HG02678 (cell line): ENCODE data around the gene NREP.

Experiments used
- ATAC-seq: cut with Tn5 transposase; IDR thresholded peaks from one replicate; pipeline ENCODE4 v1.9.1; 2021; ENCODE audit warnings: mild to moderate bottlenecking, moderate library complexity; ENCODE audit not compliant: unreplicated experiment

NREP gene

DNA sequence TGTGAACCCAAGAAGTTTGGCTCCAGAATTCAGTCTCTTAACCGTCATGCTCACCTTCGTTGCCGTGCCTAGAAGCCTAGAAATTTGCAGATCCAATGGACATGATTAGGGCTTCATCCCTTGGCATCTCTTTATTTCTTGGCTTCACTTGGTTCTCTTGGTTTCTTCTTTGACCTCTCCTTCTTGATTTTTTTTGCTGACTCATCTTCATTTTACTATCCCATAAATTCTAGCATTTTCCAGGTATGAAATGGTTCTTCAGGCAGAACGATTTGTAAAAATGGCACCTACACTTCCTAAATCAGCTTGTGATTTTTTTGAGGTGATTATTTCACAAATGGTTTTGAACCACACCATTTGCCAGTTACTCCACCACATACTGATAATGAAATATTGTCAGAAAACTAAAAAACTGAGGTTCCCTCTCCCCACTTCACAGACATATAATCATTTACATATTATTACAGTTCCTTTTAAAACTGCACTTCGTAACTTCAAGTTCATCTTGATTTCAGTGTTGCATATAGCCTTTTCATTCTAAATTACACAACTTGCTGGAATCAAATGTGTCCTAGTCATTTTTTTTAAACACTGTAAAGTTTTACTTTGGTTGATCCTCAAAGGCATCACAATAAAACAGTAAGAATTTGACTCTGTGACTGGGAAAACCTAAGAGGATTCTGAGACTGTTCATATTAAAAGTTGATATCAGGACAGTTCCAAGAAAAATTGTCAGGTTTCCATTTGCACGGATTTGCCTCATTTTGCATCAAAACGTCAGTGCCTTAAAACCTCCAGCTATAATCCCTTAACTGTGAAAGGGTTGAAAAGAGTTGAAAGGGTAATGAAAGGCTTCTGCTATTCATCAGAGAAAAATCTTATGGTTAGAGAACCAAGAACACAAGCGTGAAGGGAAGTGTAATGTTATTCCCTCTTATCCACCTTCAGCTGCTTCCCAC lies 8.9 kb upstream of the NREP start:
- ATAC-seq: no peak

DNA sequence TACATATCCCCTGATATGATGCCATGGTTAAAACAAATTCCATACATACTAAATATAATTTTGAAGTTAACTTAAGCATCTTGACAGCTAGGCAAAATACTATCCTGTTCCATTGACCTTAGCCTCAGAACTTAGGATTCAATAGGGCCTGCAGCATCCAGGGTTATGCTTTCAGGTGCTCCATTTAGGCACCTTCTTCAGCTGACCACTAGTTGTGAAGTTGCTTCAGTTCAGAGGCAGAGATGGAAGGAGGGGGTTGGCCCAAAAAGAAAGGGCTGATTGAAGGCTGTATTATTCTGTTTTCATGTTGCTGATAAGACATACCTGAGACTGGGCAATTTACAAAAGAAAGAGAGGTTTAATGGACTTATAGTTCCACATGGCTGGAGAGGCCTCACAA lies 7.0 kb upstream of the NREP start:
- ATAC-seq: no peak

DNA sequence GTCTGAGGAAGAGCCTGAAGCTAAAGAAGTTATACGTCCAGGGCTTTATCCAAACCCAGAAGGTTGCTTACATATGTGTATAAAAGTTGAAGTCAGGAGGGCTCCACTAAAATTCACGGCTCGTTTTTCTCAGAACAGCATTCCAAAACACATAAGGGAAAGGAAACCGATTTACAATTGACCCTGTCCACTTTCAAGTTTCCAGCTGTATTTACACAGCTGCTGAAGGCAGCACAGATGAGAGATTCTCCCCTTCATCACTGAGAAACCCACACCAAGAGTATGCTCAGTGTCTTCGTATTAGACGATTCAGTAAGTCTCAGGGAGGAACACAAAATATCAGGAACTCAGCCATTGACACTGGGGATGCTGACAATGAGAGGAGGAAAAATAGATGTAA lies 5.9 kb upstream of the NREP start:
- ATAC-seq: no peak

DNA sequence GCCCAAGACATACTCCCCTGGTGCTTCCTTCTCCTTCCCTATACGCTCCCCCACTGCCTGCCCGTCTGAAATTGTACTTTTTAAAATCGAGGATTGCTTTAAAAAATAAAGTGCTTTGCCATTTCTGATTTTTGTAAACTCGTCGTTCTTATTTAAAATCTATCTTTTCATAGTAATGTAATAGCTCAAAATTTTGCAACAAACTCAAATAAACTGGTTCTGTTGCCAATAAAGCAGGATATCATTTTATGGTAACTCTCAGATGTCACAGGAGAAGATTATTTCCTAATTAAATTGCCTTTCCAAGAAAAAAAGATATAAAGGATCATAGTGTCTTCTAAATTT lies 1.3 kb upstream of the NREP start:
- ATAC-seq: no peak

DNA sequence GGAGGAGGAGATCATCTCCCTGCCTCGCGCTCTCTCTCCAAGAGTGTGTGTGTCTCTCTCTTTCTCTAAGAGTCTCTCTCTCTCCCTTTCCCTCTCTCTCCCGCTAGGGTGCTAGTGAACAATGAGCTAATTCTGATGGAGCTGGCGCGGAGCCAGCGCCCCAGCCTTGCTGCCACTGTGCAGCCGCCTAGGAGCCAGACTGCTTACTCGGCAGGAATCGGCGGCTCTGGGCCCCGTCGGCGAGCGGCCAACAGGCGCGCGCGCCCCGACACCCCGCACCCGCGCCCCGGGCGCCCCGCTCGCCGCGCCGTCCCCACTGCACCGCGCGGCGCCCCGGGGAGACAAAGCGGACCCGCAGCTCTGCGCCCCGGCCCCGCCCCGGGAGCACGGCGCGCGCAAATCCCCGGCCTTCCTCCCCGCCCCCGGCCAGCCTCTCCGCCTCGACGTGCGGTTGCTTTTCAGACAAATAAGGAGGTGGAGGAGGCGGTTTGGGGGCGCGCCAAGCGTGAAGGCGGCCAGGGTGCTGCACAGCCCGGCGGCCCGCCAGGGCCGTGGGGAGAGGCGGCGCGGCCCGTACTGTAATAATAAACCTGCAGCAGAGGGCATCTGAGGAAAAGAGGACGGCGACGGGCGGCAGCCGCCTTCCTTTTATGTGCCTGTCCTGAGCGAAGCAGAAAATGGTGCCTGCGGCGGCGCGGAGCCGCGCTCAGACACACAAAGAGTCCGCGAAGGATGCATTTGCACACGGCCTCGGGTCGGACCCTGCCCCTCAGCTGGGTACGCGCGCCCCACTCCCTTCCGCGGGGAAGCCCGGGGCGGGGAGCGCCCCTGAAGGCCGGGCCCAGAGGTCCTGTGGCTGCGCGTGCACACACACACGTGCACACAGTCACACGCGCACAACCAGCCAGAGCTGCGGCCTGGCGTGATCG lies 625 bp upstream of the NREP start:
- peak; percentile 80 for ATAC-seq

DNA sequence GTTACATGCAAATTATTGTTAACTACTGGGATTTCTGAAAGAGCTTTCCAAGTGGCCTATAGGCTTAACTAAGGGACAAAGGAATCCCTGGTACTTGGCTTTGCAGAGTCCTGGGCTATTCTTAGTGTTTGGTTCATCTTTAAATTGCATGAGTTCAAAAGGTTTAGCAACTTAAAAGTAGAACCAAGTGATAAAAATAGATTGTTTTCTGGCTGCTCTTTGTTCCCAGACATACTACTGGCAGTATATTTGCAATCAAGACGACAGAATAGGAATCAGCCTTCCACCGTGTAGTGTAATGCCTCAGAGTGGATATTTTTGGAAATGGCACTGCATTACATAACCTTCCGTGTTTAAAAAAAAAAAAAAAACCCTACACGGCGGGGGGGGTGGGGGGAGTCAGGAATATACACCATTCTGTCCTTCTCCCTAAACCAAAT lies 1.0 kb downstream of the NREP start:
- ATAC-seq: no peak

DNA sequence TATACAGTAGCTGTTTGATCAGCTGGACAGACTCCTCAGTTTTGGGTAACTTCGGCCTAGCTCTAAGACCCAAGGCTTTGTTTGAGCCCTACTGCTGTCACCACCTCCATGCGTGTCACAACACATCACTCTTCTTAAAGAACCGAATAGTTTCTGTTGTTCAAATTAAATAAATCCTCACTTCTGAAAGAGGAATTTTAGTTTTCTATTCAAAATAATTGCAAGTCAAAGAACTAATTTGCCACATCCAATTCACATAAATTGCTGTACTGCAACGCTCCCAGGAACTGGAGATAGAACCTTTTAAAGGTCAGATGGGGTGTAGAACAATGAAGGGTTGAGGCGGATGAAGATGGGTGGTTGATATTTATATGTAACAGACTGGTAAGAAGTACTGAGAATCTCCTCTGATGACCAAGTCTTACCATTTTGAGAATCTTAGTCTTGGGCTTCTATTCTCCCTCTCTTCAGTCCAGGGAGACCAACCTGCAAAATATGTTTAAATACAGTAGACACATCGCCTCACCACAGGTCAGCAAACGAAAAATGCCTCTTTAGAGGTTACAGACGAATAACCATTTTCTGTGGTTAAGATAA lies 1.6 kb downstream of the NREP start:
- no peak for ATAC-seq

DNA sequence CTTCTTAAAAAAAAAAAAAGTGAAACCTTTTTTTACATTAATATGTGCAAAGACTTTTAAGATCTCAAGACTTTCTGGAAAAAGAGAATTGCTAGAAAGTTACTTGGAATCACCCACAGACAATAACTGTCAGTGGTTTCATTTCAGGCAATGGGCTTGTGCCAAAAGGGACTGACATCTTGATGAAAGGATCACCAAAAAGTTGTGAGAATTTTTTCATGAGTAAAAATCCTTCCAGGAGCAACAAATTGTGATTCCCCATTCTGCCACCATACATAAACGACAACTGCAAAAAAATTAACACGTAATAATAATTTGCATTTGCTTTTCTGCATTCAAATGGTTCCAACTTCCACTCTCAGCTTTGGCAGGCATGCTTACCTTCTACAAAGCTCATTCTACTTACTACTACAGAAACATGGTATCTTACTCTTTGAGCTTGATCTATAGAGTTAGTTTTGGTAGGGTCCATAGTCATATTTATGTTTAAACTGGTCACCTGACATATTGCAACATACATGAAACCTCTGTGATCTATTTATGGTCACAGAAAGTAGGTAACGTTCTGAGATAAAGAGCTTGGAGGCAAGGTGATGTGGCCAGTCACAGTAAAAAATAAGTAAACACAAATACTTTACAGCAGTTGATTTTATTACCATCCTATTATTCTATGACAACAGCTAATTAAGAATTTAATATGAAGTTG lies 3.0 kb downstream of the NREP start:
- no peak for ATAC-seq

DNA sequence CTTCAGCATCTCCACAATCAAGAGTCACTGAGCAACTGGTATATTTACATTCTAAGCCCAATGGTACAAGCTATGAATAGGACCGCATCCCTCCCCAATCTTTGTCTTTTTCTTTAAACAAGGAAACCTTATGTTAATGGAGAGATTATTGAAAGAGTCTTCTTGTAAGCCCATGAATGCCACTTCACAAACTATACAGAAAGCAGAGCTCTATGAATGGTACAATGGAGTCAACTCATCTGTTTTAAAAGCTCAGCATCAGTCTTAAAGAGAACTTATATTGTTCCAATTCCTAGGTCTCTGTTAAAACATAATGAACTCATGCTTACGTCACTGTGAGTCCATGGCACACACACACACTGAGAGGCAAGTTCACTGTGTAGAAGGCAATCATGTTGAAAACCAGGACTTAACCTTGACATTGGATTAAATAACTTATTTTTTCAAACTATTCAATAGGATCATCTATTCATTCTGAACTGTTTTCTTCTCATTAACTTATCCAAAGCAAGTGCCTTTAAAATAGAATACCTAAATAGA lies 4.5 kb downstream of the NREP start:
- ATAC-seq: no peak

DNA sequence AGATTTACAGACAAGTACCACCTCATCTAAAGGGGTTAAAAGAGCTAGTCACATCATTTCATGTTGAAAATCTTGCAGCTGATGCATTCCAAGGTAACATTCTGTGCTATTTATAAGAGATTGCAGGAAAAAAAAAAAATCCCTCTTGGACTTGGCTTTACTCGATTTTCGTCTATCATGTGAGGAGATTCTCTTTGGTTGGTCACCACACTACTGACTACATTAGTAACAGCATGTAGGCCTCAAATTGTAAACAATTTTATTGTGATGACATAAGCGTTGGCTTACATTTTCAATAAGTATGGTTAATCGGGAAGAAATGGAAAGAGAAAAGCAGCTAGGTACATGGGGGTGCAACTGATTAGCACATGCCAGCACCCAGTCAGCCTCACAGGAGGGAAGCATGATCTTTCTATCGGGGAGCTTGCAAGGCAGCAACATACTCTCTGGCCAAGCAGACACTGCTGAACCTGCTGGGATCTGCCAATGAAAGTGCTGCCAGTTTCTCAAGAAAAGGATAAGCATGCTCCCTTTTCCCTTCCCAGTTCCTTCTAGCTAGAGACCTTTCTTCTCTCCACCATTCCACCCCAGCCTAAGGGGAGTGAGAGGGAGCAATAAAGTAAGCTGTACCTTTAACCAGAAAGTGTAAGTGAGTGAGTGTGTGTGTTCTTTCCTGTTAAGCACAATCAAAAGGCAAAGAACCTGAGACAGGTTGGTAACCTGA lies 7.5 kb downstream of the NREP start:
- no peak for ATAC-seq

DNA sequence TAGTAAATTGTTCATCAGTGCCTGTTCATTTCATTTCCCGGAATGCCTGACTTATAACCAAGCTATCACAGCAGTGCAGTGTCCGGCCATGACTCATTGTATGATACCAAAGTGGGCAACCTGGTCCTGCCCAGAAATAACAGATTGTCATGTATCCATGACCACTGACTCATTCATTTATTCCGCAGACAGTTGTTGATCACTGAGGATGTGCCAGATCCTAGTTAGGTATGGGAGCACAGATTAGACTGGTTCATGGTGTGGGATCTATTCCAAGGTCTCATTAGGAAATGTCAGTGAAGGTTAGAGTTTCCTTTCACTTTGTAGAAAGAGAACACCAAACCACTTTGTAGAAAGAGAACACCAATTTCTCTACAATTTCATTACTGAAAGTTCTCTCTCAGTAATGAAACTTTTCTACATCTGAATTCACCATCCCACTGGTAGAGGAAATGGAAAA lies 8.7 kb downstream of the NREP start:
- ATAC-seq: no peak

DNA sequence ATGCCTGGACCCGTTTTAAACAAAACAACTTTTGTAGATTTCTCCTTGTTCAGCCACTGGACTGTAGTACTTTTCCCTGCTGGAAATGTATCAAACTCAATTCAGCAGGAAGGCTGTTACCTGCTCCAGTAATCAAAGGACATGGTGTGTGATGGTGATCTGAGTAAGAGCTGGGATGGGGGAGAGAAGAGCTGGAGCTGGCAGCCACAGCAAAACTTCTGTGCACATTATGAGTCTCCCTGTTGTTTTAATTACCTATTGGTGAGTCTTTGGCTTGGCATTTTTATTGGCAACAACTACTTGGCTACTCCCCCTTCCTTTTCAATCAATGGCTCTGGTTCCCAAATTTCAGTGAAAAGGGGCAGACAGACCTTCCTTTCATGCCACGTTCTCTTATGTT lies 9.7 kb downstream of the NREP start:
- no peak for ATAC-seq

DNA sequence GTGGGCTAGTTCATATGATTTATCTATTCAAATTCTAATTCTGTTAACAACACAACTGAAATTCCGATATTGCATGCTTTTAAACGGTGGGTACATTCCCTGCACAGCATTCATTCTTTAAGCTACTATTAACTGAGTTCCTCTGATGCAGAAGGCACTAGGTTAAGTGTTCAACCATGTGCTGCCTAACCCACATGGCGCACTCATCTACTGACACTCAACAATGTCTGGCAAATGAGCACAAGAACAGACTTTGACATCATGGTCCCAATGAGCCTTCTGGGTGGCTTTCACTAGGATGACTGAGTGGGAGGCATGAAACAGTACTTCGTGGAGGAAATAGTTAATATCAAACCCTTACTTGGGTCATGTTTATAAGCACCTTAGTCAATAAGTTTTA lies 10.2 kb downstream of the NREP start:
- ATAC-seq: no peak

DNA sequence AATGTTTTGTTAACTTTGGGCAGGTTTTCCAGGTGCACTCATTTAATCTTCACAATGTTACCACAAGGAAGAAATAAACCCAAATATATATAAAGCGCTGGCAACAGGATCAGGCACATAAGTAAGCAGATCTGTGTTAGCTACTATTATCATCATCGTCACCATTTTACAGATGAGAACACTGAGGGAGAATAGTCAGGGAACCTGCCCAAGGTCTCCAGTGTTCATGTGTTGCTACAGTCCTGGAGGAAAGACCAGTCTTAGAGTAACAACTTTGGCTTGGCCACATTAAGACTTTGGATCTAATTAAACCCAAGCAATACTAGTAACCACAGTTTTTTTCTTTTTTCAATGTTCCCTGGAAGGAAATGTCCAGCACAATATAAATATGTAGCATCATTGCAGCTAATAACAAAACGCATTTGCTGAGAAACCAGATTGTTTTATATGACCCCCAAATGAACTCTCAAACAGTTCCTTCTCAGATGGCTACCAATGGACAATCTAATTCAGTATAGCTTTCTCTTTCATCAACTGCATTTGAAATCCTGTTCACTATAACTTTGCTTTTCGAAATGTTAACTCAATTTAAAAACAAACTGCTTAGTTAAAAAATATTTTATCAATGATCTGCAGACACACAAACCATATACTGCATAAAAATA lies 11.8 kb downstream of the NREP start:
- no peak for ATAC-seq

DNA sequence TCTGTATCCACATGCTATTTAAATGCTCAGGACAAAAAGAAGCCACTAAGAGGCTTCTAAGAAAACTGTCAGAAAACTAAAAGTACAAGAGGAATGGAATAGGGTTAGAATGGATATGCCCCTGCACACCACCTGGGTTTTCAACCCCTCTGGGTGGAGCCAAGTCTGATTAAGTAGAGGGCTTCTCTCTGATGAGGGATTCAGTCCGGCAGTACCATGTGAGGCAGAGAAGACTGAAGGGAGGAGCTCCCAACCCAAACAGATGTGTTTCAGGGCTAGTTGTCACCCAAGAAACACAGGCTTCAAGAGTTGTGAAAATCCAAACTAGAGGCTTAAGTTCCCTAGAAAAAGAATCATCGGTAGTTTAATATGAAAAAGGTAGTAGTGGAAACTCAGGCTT lies 12.5 kb downstream of the NREP start:
- no peak for ATAC-seq

DNA sequence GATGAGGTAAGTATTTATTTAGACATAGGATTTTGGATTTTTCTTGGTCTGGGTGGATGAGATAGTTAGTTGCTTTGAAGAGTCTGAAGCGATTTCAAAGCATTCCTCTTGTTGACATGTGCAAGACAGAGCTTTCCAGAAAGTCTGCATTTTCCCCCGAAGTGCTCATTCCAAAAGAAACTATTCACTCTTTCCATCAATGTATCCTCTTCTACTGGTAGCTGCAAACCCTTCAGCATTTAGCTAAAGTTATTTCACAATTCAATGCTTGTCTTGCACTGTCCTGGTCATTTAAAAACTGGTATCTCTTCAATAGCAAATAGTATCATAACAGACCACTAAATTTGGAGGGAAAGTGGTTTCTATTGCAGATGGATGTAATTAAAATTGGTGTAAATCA lies 13.0 kb downstream of the NREP start:
- no peak for ATAC-seq

DNA sequence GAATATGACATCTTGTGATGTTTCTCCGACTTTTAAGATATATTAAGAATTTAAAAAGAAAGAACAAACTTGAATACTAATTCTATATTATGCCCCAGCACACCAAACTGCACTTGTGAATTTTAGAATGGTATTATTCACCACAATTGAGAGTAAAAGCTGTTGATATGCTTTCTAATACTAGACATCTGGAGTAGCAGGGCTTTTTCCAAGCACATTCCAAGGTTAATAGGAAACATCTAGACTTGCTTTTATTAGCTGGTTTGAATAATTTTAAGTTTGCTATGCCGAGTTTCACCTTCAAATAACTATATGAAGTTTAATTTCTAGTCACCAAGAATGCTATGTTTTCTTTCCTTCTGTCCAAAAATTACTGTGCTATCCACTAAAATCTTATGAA lies 13.5 kb downstream of the NREP start:
- no peak for ATAC-seq

DNA sequence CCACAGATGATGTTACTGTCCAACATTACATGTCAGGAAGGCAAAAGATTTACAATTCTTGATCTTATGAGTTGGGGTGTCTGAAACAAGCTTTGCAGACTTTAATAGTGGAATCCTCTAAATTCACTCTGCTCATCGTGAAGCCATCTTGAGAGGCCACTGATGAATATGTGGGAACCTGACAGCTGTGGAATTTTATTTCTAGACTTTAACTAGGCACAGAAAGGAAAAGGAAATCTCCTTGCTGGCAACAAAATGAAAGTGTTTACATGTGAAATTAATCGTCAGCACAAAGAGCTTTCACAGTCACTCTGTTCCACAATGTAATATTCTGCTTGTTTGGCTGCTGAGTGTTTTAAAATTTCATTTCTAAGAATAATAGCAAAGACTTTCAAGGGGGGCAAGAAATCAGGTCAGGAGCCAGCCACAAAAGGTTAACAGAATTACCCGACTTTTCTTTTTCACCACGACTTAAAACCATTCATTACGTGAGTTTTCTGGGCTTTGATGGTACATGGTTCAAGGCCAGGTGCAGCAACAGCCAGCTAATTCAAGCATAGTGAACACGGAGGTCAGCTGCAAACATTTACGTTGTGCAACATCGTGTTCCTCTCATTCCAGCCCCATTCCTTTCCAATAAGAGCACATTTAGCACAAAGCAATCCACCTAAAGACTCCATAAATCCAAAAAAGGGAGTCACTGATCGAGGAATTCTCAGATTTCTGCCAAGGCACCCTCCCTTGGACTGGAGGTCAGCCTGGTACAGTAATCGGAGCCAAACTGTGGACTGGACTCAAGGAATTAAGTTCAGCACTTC lies 14.6 kb downstream of the NREP start:
- peak; percentile 37 for ATAC-seq
